Dermis lymphatic vessel endothelial cell (primary cell): ENCODE results near the gene LRRC38. TPM values are rescaled to one million over a fixed set of nuclear protein-coding genes. Genes with fewer than 3 reads are reported as not detected.

ENCODE experiments used
- total RNA-seq: library from RNA; depleted of rRNA; stranded (reverse); fragments of >200 nt; gene quantifications from 2 replicates; pipeline ENCODE4 v1.2.1, GENCODE V29; 2014

The LRRC38 gene
- total RNA-seq: 0.11 TPM in 1 of 2 replicates, not detected in the other

GRCh38 chr1:13513895-13514546 is at the start of gene LRRC38:
LRRC38 (minus strand) TSS chr1:13514003; CDS start chr1:13513593, 410 bp downstream.

Other genes starting within 250 kb of the LRRC38 start
- not detected in 2 replicates for gene PRAMEF8, start 228.9 kb downstream of the LRRC38 start, total RNA-seq
- gene PRAMEF33, start 210.5 kb downstream of the LRRC38 start, total RNA-seq: not detected in 2 replicates
- not detected in 2 replicates for gene PRAMEF15, start 198.4 kb downstream of the LRRC38 start, total RNA-seq
- not detected in 2 replicates for gene PRAMEF14, start 166.9 kb downstream of the LRRC38 start, total RNA-seq
- not detected in 2 replicates for gene PRAMEF19, start 142.1 kb downstream of the LRRC38 start, total RNA-seq
- gene PRAMEF17, start 124.4 kb downstream of the LRRC38 start, total RNA-seq: not detected in 2 replicates
- not detected in 2 replicates for gene PRAMEF20, start 103.6 kb downstream of the LRRC38 start, total RNA-seq
- gene PDPN, start 69.8 kb upstream of the LRRC38 start, total RNA-seq: 48.9 and 62.9 TPM in 2 replicates
- 8.8 and 9.2 TPM in 2 replicates for gene PRDM2, start 186.2 kb upstream of the LRRC38 start, total RNA-seq